CD4-positive, CD25-positive, alpha-beta regulatory T cell (primary cell): Measurements from ENCODE around the gene ASMTL. TPM values are rescaled to one million over a fixed set of nuclear protein-coding genes. Genes with fewer than 3 reads are reported as not detected.
A peak's percentile ranks its signal among the peaks of the same experiment; 100 is the strongest.

ENCODE experiments used
- ATAC-seq, 2 donors: fragments of 150-1000 bp; cut with Tn5 transposase; one replicate each; pipeline ENCODE4 v1.10.0; 2021; ENCODE audit warnings: low read depth in 2 of 2, moderate number of reproducible peaks in 2 of 2, moderate library complexity in 1 of 2
- DNase-seq, 3 donors: peaks; one replicate each; pipeline versions ENCODE4 v3.0.0 to v3.0.0-alpha.2; 2012 to 2022; ENCODE audit warnings: mixed read lengths in 1 of 3
- H3K27ac ChIP-seq: one replicate; pipeline ENCODE4 v1.7.0; 2013; ENCODE audit warnings: mild to moderate bottlenecking, low read length; ENCODE audit not compliant: insufficient read depth, poor library complexity, severe bottlenecking
- H3K27me3 ChIP-seq: one replicate; pipeline ENCODE4 v1.7.0; 2013; ENCODE audit warnings: low read length; ENCODE audit not compliant: control insufficient read depth, insufficient read depth
- H3K36me3 ChIP-seq: one replicate; pipeline ENCODE4 v1.7.0; 2013; ENCODE audit warnings: mild to moderate bottlenecking, low read length, moderate library complexity; ENCODE audit not compliant: control insufficient read depth, insufficient read depth
- H3K4me1 ChIP-seq: 2 replicates; pipeline ENCODE4 v1.7.0; 2013; ENCODE audit warnings: mild to moderate bottlenecking, low read length; ENCODE audit not compliant: insufficient read depth, control insufficient read depth, poor library complexity, severe bottlenecking
- H3K4me3 ChIP-seq: one replicate; pipeline ENCODE4 v1.7.0; 2013; ENCODE audit warnings: low read depth, mild to moderate bottlenecking, low read length, moderate library complexity
- H3K9me3 ChIP-seq, 2 experiments: 1 replicate in 1 of 2; 2 replicates in 1 of 2; pipeline ENCODE4 v1.7.0; 2013; ENCODE audit warnings: low read length in 2 of 2, mild to moderate bottlenecking in 1 of 2, moderate library complexity in 1 of 2; ENCODE audit not compliant: control insufficient read depth in 2 of 2
- H3K27ac Mint-ChIP-seq, 3 donors: one replicate each; pipeline ENCODE4 v1.8.0; 2020 to 2022; ENCODE audit warnings: mild to moderate bottlenecking in 3 of 3, mixed read lengths in 3 of 3, moderate library complexity in 2 of 3
- H3K27me3 Mint-ChIP-seq: one replicate; pipeline ENCODE4 v1.8.0; 2022; ENCODE audit warnings: mild to moderate bottlenecking, mixed read lengths
- H3K36me3 Mint-ChIP-seq: one replicate; pipeline ENCODE4 v1.8.0; 2020; ENCODE audit warnings: mixed read lengths
- H3K4me1 Mint-ChIP-seq, 4 donors: one replicate each; pipeline ENCODE4 v1.8.0; 2020 to 2022; ENCODE audit warnings: mixed read lengths in 4 of 4, mild to moderate bottlenecking in 1 of 4
- H3K4me3 Mint-ChIP-seq, 4 donors: one replicate each; pipeline ENCODE4 v1.8.0; 2020 to 2022; ENCODE audit warnings: mild to moderate bottlenecking in 4 of 4, mixed read lengths in 4 of 4, moderate library complexity in 3 of 4
- H3K9me3 Mint-ChIP-seq, 7 donors: one replicate each; pipeline ENCODE4 v1.8.0; 2020 to 2022; ENCODE audit warnings: mixed read lengths in 7 of 7, mild to moderate bottlenecking in 3 of 7, moderate library complexity in 2 of 7
- polyA plus RNA-seq, 4 donors: library from polyadenylated mRNA; unstranded; fragments of 300-500 nt; fragmentation: Illumina TruSeq; gene quantifications; one replicate each; pipeline ENCODE4 v1.2.3, GENCODE V29; 2021
- total RNA-seq: library from RNA; stranded (reverse); gene quantifications from one replicate; pipeline ENCODE4 v1.2.3, GENCODE V29; 2022

Gene ASMTL
- total and polyA plus RNA-seq, 5 donors from 2014 or later: 32.1 to 50.1 (median 44.6) TPM

DNA sequence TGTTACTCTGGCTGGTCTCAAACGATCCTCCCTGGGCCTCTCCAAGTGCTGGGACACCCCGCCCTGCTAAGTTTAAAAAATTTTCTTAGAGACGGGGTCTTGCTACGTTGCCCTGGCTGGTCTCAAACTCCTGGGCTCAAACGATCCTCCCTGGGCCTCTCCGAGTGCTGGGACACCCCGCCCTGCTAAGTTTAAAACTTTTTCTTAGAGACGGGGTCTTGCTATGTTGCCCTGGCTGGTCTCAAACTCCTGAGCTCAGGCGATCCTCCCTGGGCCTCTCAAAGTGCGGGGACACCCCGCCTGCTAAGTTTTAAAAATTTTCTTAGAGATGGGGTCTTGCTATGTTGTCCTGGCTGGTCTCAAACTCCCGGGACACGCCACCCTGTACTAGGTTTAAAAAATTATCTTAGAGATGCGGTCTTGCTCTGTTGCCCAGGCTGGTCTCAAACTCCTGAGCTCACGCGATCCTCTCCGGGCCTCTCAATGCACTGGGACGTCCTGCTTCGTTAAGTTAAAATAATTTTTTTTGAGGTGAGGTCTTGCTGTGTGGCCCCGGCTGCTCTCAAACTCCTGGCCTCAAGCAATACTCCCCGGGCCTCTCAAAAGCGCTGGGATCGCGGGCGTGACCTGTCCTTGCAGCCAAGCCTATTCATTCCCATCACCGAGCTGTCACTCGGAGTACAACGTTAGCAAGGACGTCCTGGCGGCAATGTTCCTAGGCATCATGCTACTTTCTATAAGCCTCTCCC lies 61.9 kb downstream of the ASMTL start:
- H3K9me3 Mint-ChIP-seq: no peaks in the 10 kb centered on the region
- peaks cover 31% of the 10 kb centered on the region for H3K4me1 ChIP-seq
- peaks cover 45% of the 10 kb centered on the region for H3K36me3 ChIP-seq
- H3K27ac ChIP-seq: peak overlapping the region; percentile 97
- DNase-seq (no peak), ATAC-seq (no peak)
- H3K4me3 Mint-ChIP-seq: peak overlapping the region; percentile 89 to 96 (median 94)
- peak overlapping the region; percentile 56 to 90 (median 84) for H3K27ac Mint-ChIP-seq
- H3K4me3 ChIP-seq: peak overlapping the region; percentile 97
- H3K4me1 Mint-ChIP-seq: peaks cover 4 to 68% (median 18%) of the 10 kb centered on the region in 4 donors
- no peaks in the 10 kb centered on the region for H3K9me3 ChIP-seq
- H3K27me3 Mint-ChIP-seq: no peaks in the 10 kb centered on the region
- H3K36me3 Mint-ChIP-seq: peaks cover 28% of the 10 kb centered on the region
- H3K27me3 ChIP-seq: no peaks in the 10 kb centered on the region

DNA sequence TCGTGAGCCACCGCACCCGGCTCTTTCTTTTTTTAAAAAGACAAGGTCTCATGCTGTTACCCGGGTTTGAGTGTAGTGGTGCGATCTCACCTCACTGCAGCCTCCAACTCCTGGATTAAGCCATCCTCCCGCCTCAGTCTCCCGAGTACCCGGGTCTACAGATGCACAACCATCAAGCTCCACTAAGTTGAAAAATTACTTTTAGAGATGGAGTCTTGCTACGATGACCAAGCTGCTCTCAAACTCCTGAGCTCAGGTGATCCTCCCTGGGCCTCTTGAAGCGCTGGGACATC lies 62.8 kb downstream of the ASMTL start:
- Mint-ChIP-seq H3K36me3 (peaks cover 31% of the 10 kb centered on the region), H3K4me3 (peak overlapping the region in 3 of 4 donors; percentile 36 to 96 (median 68)), H3K9me3 (no peaks in the 10 kb centered on the region), H3K27me3 (no peaks in the 10 kb centered on the region), H3K4me1 (peaks cover 4 to 61% (median 15%) of the 10 kb centered on the region in 4 donors), H3K27ac (no peak overlapping the region)
- DNase-seq (no peak), ATAC-seq (no peak)
- Histone ChIP-seq H3K27me3 (no peaks in the 10 kb centered on the region), H3K4me3 (no peak overlapping the region), H3K36me3 (peaks cover 54% of the 10 kb centered on the region), H3K9me3 (no peaks in the 10 kb centered on the region), H3K4me1 (peaks cover 31% of the 10 kb centered on the region), H3K27ac (no peak overlapping the region)

DNA sequence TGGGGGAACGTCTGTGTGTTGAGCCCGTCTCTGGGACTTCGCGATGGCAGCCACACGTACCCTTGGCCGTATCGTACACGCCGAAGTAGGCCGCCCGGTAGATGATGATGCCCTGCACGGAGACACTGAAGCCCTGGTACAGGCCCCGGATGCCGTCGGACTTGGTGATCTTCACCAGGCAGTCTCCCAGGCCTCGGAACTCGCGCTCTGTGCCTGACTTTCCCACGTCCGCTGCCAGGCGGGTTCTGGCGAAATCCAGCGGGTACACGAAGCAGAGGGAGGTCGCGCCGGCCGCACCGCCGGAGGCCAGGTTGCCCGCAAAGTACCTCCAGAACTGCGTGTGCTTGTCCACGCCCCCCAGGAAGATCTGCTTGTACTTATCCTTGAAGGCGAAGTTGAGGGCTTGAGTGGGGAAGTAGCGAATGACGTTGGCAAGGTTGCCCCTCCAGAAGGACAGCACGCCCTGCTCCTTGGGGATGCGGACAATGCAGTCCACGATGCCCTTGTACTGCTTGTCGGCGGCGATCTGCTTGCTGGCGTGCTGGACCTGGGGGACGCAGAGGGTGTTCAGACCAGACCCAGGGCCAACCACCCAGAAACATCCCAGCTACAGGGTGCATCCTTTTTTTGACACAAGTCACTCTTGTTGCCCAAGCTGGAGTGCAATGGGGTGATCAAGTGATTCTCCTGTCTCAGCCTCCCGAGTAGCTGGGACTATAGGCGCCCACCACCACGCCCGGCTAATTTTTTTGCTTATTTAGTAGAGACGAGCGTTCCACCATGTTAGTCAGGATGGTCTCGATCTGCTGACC lies 63.3 kb downstream of the ASMTL start:
- no peak for DNase-seq
- Mint-ChIP-seq H3K9me3 (peaks cover 0 to 2% (median 0%) of the 10 kb centered on the region in 7 donors), H3K4me1 (peaks cover 4 to 57% (median 15%) of the 10 kb centered on the region in 4 donors), H3K4me3 (peak overlapping the region; percentile 48 to 96 (median 74)), H3K27ac (no peak overlapping the region), H3K36me3 (peaks cover 35% of the 10 kb centered on the region), H3K27me3 (no peaks in the 10 kb centered on the region)
- ATAC-seq: no peak
- H3K27me3 ChIP-seq: no peaks in the 10 kb centered on the region
- no peak overlapping the region for H3K4me3 ChIP-seq
- H3K36me3 ChIP-seq: peaks cover 59% of the 10 kb centered on the region
- no peak overlapping the region for H3K27ac ChIP-seq
- H3K9me3 ChIP-seq: no peaks in the 10 kb centered on the region
- H3K4me1 ChIP-seq: peaks cover 31% of the 10 kb centered on the region

DNA sequence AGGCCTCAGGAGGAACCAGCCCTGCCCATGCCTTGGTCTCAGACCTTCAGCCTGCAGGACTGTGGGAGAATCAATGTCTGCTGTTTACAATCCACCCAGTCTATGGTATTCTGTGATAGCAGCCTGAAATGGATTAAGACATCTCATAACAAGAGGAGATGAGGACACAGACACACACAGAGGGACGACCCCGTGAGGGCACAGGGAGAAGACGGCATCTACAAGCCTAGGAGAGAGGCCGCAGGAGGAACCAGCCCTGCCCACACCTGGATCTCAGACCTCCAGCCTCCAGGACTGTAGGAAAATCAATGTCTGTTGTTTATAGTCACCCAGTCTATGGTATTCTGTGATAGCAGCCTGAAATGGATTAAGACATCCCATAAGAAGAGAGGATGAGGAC lies 64.1 kb downstream of the ASMTL start:
- H3K4me1 ChIP-seq: peaks cover 31% of the 10 kb centered on the region
- H3K4me3 ChIP-seq: no peak overlapping the region
- peaks cover 59% of the 10 kb centered on the region for H3K36me3 ChIP-seq
- no peak overlapping the region for H3K27ac ChIP-seq
- peak overlapping the region; percentile 48 to 96 (median 74) for H3K4me3 Mint-ChIP-seq
- peaks cover 42% of the 10 kb centered on the region for H3K36me3 Mint-ChIP-seq
- H3K4me1 Mint-ChIP-seq: peaks cover 2 to 51% (median 13%) of the 10 kb centered on the region in 4 donors
- DNase-seq (no peak), ATAC-seq (no peak)
- H3K9me3 Mint-ChIP-seq: peaks cover 0 to 2% (median 0%) of the 10 kb centered on the region in 7 donors
- no peak overlapping the region for H3K27ac Mint-ChIP-seq
- H3K27me3 Mint-ChIP-seq: no peaks in the 10 kb centered on the region
- no peaks in the 10 kb centered on the region for H3K27me3 ChIP-seq
- no peaks in the 10 kb centered on the region for H3K9me3 ChIP-seq

DNA sequence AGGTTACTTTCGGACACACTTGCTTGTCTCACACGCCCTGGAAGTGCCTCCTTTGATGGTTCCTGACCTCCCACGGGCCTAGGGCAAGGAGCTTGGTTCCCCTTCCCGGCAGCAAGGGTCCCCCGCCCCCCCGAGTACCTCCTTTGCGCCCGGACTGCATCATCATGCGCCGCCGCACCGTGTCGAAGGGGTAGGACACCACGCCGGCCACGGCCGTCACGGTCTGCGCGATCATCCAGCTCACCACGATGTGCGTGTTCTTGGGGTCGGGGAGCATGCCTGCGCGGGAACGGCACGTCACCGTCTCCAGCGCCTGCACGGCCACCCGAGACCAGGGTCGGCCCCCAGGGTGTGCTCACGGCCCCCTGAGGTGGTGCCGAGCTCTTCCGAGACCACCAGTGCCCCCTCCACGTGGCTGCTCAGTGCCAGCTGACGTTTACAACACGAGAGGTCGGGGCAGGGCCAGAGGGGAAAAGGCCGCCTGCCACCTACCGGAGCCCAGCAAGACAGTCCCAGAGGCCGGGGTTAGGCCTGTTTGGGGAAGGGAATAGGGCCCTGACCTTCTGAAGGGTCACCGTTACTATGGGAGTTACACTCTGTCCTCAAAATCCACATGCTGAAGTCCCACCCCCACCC lies 65.5 kb downstream of the ASMTL start:
- no peaks in the 10 kb centered on the region for H3K27me3 ChIP-seq
- ATAC-seq: no peak
- H3K36me3 Mint-ChIP-seq: peaks cover 46% of the 10 kb centered on the region

DNA sequence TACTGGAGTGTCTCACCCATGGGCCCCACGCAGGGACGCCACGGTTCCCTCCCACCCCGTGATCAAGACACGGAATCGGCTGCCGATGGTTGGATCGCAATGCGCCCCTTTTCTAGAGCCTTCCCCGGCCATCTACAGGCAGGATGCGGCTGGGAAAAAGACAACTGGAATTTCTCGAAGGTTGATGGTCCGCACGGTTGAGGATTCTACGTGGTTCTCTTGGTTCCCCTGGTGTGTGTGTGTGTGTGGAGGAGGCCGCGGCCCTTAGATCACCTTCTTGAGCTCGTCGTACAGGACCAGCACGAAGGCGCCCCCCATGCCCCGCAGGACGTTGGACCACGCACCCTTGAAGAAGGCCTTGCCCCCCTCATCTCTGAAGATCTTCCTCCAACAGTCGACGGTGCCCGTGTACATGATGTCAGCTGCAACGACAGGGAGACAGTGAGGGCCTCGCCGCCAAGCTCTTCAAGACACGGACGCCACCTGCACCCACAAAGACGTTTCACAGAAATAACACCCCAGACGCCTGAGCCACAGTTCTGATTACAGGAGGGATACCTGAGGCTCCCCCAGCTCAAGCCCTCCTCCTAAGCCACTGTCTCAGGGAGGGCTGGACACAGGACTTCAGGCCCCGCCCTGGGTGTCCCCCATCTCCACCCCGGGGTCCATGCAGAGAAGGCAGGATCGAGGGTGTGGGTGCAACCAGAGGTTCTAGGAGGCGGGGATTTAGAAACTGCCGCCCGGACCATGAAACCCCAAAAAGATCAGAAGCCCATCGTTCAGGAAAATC lies 66.2 kb downstream of the ASMTL start:
- Mint-ChIP-seq H3K36me3 (peaks cover 46% of the 10 kb centered on the region), H3K27ac (peak overlapping the region in 1 of 3 donors; percentile 36)

More for the DNA sequence above, 65.5 kb downstream of the ASMTL start:
- H3K4me1 ChIP-seq: peaks cover 25% of the 10 kb centered on the region
- Mint-ChIP-seq H3K9me3 (peaks cover 0 to 2% (median 0%) of the 10 kb centered on the region in 7 donors), H3K27ac (no peak overlapping the region), H3K27me3 (no peaks in the 10 kb centered on the region), H3K4me3 (peak overlapping the region in 1 of 4 donors; percentile 96), H3K4me1 (peaks cover 0 to 44% (median 11%) of the 10 kb centered on the region in 4 donors)
- H3K36me3 ChIP-seq: peaks cover 59% of the 10 kb centered on the region
- no peak for DNase-seq
- H3K9me3 ChIP-seq: no peaks in the 10 kb centered on the region
- no peak overlapping the region for H3K27ac ChIP-seq
- no peak overlapping the region for H3K4me3 ChIP-seq

More for the DNA sequence above, 66.2 kb downstream of the ASMTL start:
- DNase-seq: no peak
- Histone ChIP-seq H3K36me3 (peaks cover 59% of the 10 kb centered on the region), H3K4me3 (no peak overlapping the region), H3K4me1 (peaks cover 25% of the 10 kb centered on the region), H3K9me3 (no peaks in the 10 kb centered on the region), H3K27me3 (no peaks in the 10 kb centered on the region), H3K27ac (no peak overlapping the region)
- Mint-ChIP-seq H3K4me1 (peaks cover 0 to 46% (median 11%) of the 10 kb centered on the region in 4 donors), H3K27me3 (no peaks in the 10 kb centered on the region), H3K9me3 (peaks cover 0 to 2% (median 0%) of the 10 kb centered on the region in 7 donors), H3K4me3 (peak overlapping the region in 1 of 4 donors; percentile 69)
- no peak for ATAC-seq
